Stimulated activated effector memory CD8-positive, alpha-beta T cell treated with anti-CD3 and anti-CD28 coated beads, Interleukin-12 subunit alpha, Interleukin-12 subunit beta, amount 100 ng/mL, for 72 hours (primary cell): ENCODE results near the gene CCPG1.
"Not testable (repeated sequence)": the region's sequence is repeated elsewhere in the genome, so short reads cannot be mapped to it uniquely, and the experiment has no call there.

Source experiments
- ATAC-seq: fragments of 150-1000 bp; cut with Tn5 transposase; 2 replicates; pipeline ENCODE4 v1.10.0; 2021
- DNase-seq, 2 donors: peaks; one replicate each; pipeline ENCODE4 v3.0.0; 2021 to 2022; ENCODE audit warnings: low spot score in 2 of 2
- H3K27ac Mint-ChIP-seq: one replicate; pipeline ENCODE4 v1.8.0; 2022; ENCODE audit warnings: mild to moderate bottlenecking, mixed read lengths
- H3K36me3 Mint-ChIP-seq: one replicate; pipeline ENCODE4 v1.8.0; 2022; ENCODE audit warnings: mild to moderate bottlenecking, mixed read lengths
- H3K4me1 Mint-ChIP-seq: one replicate; pipeline ENCODE4 v1.8.0; 2022; ENCODE audit warnings: mixed read lengths
- H3K4me3 Mint-ChIP-seq: one replicate; pipeline ENCODE4 v1.8.0; 2022; ENCODE audit warnings: mild to moderate bottlenecking, mixed read lengths
- H3K9me3 Mint-ChIP-seq: one replicate; pipeline ENCODE4 v1.8.0; 2022; ENCODE audit warnings: mixed read lengths

The CCPG1 gene, protein sequence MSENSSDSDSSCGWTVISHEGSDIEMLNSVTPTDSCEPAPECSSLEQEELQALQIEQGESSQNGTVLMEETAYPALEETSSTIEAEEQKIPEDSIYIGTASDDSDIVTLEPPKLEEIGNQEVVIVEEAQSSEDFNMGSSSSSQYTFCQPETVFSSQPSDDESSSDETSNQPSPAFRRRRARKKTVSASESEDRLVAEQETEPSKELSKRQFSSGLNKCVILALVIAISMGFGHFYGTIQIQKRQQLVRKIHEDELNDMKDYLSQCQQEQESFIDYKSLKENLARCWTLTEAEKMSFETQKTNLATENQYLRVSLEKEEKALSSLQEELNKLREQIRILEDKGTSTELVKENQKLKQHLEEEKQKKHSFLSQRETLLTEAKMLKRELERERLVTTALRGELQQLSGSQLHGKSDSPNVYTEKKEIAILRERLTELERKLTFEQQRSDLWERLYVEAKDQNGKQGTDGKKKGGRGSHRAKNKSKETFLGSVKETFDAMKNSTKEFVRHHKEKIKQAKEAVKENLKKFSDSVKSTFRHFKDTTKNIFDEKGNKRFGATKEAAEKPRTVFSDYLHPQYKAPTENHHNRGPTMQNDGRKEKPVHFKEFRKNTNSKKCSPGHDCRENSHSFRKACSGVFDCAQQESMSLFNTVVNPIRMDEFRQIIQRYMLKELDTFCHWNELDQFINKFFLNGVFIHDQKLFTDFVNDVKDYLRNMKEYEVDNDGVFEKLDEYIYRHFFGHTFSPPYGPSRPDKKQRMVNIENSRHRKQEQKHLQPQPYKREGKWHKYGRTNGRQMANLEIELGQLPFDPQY

DNA sequence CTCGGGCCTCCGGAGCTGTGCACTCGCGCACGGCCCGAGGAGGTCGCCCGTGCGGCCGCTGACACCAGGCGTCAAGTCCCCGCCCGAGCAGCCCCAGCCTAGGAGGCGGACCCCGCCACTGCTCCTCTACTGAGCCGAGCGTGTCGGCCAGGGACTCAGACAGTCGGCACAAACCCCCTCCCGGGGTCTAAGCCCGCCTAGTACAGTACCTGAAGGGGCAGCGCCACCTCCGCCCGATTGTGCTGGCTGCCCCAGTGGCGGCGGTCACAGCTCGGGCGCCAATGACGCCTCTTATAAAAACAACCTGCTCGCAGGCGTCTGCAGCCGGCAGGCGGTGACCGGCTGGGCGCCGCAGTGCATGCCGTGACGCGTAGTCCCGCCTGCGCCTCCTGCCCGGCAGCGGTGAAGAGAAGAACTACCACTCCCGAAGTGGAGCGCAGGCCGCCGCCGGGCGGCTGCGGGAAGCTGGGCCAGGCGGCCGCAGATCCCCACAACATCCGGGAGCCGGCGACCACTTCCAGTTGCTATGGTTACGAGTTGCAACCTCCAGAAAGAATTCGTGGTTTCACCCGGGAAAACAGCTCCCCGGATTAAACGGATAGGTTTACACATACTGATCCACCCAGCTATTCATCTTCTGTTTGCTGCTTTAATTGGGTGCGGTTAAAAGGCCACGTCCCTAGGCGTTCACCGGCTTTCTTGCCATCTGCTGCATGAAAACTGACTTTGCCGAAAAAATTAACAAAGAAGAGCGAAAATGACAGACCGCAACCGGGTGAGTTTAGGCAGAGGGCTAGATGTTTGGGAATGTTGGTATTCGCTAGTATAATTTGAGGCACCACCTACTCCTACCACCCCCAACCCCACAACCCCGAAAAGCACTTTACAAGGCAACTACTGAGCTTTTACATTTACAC is at the start of gene CCPG1, which contains the start of gene PIERCE2:
Gene CCPG1, minus strand, starts transcription at position 348 of the 917 bp plus-strand sequence. CDS start 18,935 bp downstream, outside the sequence.
Gene PIERCE2, plus strand, starts transcription at position 484 of the 917 bp plus-strand sequence. Its CDS starts 274 bp downstream, at position 758.
- ATAC-seq (peak; percentile 97), DNase-seq (peak; percentile 80 to 93)
- peak within 1 kb of the TSS; percentile 88 for H3K27ac Mint-ChIP-seq
- H3K4me1 Mint-ChIP-seq = peaks cover 19% of the 10 kb centered on the region
- peaks cover 7% of the 10 kb centered on the region for H3K36me3 Mint-ChIP-seq
- no peaks in the 10 kb centered on the region for H3K9me3 Mint-ChIP-seq
- peak within 1 kb of the TSS; percentile 82 for H3K4me3 Mint-ChIP-seq

DNA sequence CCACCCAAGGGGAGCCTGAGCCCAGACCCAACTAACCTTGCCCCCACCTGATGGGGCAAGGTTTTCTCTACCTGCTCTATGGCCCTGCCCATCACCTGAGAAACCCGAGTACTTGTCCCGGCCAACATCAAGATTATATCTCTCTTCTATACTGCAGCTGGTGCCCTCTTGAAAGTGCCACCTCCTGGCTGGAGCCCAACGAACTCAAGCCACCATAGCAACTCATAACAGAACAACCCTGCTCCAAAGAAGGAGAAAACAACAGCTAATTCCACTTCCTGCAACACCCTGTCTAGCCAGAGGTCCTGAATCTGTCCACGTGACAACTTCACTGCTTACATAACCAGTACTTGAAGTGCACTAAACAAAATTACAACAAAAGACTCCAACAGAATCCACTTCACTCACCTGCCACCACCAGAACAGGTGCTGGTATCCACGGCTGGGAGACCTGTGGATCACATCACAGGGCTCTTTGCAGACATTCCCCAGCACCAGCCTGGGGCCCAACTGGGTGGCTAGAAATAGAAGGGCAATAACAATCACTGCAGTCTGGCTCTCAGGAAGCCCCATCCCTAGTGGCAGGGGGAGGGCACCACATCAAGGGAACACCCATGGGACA is 49.4 kb upstream of the CCPG1 start:
- no peaks in the 10 kb centered on the region for H3K4me1 Mint-ChIP-seq
- no peaks in the 10 kb centered on the region for H3K9me3 Mint-ChIP-seq
- ATAC-seq (no peak), DNase-seq (no peak)
- H3K4me3 Mint-ChIP-seq = no peak overlapping the region
- H3K36me3 Mint-ChIP-seq = no peaks in the 10 kb centered on the region
- H3K27ac Mint-ChIP-seq = no peak overlapping the region

DNA sequence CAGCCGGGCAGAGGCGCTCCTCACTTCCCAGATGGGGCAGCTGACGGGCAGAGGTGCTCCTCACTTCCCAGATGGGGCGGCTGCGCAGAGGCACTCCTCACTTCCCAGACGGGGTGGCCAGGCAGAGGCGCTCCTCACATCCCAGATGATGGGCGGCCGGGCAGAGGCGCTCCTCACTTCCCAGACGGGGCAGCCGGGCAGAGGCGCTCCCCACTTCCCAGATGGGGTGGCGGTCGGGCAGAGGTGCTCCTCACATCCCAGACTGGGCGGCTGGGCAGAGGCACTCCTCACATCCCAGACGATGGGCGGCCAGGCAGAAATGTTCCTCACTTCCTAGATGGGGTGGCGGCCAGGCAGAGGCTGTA is 38.9 kb upstream of the CCPG1 start:
- H3K27ac Mint-ChIP-seq, H3K4me1 Mint-ChIP-seq, H3K36me3 Mint-ChIP-seq, H3K4me3 Mint-ChIP-seq, ATAC-seq, H3K9me3 Mint-ChIP-seq, DNase-seq: not testable (repeated sequence)

DNA sequence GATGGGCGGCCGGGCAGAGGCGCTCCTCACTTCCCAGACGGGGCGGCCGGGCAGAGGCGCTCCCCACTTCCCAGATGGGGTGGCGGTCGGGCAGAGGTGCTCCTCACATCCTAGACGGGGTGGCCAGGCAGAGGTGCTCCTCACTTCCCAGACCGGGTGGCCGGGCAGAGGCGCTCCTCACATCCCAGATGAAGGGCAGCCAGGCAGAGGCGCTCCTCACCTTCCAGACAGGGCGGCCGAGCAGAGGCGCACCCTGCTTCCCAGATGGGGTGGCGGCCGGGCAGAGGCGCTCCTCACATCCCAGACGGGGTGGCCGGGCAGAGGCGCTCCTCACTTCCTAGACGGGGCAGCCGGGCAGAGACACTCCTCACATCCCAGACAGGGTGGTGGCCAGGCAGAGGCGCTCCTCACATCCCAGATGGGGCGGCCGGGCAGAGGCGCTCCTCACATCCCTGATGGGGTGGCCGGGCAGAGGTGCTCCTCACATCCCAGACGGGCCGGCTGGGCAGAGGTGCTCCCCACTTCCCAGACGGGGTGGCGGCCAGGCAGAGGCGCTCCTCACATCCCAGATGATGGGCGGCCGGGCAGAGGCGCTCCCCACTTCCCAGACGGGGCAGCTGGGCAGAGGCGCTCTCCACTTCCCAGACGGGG is 38.3 kb upstream of the CCPG1 start:
- H3K4me3 Mint-ChIP-seq, H3K36me3 Mint-ChIP-seq, H3K9me3 Mint-ChIP-seq, ATAC-seq, DNase-seq, H3K27ac Mint-ChIP-seq, H3K4me1 Mint-ChIP-seq: not testable (repeated sequence)

- H3K4me1 Mint-ChIP-seq, DNase-seq, H3K4me3 Mint-ChIP-seq, H3K9me3 Mint-ChIP-seq, ATAC-seq, H3K36me3 Mint-ChIP-seq, H3K27ac Mint-ChIP-seq: not testable (repeated sequence)
Observed at GRCh38 chr15:55445936-55446335, 37.8 kb upstream of the CCPG1 start.

DNA sequence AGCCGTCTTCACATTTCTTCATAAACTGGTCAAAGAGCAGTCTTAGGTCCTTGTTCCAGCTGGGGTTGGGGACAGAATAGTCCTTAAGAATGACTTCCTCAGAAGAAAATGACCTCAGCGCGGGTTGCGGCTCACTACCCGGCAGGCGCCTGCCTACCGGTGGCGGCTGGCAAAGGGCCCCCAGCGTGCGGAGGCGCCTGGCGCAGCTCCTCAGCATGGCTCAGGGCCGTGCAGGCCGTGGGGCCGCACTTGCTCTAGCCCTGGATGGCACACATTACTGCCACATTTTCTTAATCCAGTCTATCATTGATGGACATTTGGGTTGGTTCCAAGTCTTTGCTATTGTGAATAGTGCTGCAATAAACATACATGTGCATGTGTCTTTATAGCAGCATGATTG is 35.0 kb upstream of the CCPG1 start:
- not testable (repeated sequence) for H3K4me3 Mint-ChIP-seq, H3K9me3 Mint-ChIP-seq, ATAC-seq, H3K36me3 Mint-ChIP-seq, H3K27ac Mint-ChIP-seq, H3K4me1 Mint-ChIP-seq, DNase-seq

- no peak for DNase-seq
- no peaks in the 10 kb centered on the region for H3K4me1 Mint-ChIP-seq
- no peak overlapping the region for H3K27ac Mint-ChIP-seq
- ATAC-seq = peak; percentile 78
- H3K36me3 Mint-ChIP-seq = no peaks in the 10 kb centered on the region
- H3K9me3 Mint-ChIP-seq = no peaks in the 10 kb centered on the region
- H3K4me3 Mint-ChIP-seq = no peak overlapping the region
Observed at GRCh38 chr15:55434989-55435825, 27.0 kb upstream of the CCPG1 start.

DNA sequence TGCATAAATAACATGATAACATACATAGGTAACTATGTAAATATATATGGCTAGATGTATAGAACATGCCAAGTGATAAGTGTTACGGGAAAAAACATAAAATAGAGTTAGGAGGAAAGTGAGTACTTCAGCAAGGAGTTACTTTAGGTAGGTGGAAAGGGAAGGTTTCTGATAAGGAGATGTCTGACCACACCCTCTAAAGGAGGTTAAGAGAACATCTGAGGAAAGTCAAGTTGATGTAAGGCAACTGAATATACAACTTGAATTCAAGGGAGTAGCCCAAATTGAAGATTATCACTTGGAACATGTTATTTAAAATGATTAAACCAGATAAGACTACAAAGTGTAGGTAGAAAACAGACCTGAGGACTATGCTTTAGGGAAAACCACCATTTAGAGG is 13.9 kb upstream of the CCPG1 start:
- no peak for DNase-seq
- no peak for ATAC-seq
- H3K27ac Mint-ChIP-seq = no peak overlapping the region
- H3K4me3 Mint-ChIP-seq = no peak overlapping the region
- H3K9me3 Mint-ChIP-seq = no peaks in the 10 kb centered on the region
- H3K36me3 Mint-ChIP-seq = no peaks in the 10 kb centered on the region
- H3K4me1 Mint-ChIP-seq = no peaks in the 10 kb centered on the region

DNA sequence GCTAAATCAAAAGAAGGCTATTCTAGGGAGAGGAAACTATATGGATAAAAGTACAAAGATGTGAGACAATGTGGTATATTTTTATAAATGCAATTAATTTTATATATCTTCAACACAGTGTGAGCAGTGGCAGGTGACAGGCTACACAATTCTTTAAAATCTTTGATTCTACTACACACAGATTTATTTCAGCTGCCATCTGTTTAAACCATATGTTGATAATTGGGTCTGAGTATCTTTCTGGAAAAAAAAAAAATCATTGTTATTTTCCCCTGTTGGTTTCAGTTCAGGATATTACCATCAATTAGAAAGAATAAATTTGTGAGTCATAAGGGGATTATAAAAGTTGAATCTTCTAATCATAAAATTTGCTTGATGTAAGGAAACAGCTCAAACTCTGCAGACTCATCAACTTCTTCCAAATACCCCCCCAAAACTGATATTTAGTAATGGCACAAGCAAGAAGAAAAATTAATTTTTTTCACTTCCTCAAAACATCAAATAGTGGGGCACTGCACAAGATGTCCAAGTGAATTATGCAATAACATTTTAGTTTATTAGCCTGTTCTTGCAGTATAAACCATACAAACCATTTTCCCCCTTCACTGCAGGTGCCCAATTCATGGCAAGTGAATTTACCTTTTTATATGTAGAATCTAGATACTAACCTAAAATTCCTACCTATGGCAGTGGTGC is 12.2 kb upstream of the CCPG1 start:
- Mint-ChIP-seq H3K9me3 (no peaks in the 10 kb centered on the region), H3K4me3 (no peak overlapping the region), H3K36me3 (no peaks in the 10 kb centered on the region), H3K4me1 (no peaks in the 10 kb centered on the region), H3K27ac (no peak overlapping the region)
- DNase-seq (no peak), ATAC-seq (no peak)

DNA sequence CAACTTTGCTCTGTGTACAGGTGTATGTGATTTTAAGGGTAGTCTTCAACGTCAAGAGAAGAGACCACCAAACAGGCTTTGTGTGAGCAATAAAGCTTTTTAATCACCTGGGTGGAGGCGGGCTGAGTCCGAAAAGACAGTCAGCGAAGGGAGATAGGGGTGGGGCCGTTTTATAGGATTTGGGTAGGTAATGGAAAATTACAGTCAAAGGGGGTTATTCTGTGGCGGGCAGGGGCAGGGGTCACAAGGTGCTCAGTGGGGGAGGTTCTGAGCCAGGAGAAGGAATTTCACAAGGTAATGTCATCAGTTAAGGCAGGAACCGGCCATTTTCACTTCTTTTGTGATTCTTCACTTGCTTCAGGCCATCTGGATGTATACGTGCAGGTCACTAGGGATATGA is 9.5 kb upstream of the CCPG1 start:
- H3K36me3 Mint-ChIP-seq, H3K4me3 Mint-ChIP-seq, H3K9me3 Mint-ChIP-seq, ATAC-seq, DNase-seq, H3K4me1 Mint-ChIP-seq: not testable (repeated sequence)
- peak overlapping the region; percentile 6 for H3K27ac Mint-ChIP-seq

- Mint-ChIP-seq H3K4me1 (peaks cover 12% of the 10 kb centered on the region), H3K4me3 (peak overlapping the region; percentile 82)
- H3K9me3 Mint-ChIP-seq, H3K36me3 Mint-ChIP-seq, ATAC-seq, H3K27ac Mint-ChIP-seq: not testable (repeated sequence)
- peak in 1 of 2 donors; percentile 43 for DNase-seq
Observed at GRCh38 chr15:55408976-55409375, 817 bp upstream of the CCPG1 start.

GRCh38 chr15:55407498-55408011 is 604 bp downstream of the CCPG1 start:
- Mint-ChIP-seq H3K9me3 (no peaks in the 10 kb centered on the region), H3K36me3 (peaks cover 7% of the 10 kb centered on the region), H3K27ac (peak overlapping the region; percentile 88), H3K4me1 (peaks cover 26% of the 10 kb centered on the region), H3K4me3 (peak overlapping the region; percentile 82)
- ATAC-seq (no peak), DNase-seq (no peak)

GRCh38 chr15:55403531-55403930 is 4.6 kb downstream of the CCPG1 start:
- no peak for DNase-seq
- H3K36me3 Mint-ChIP-seq = peaks cover 6% of the 10 kb centered on the region

More at GRCh38 chr15:55403531-55403930, 4.6 kb downstream of the CCPG1 start:
- no peaks in the 10 kb centered on the region for H3K9me3 Mint-ChIP-seq
- H3K4me1 Mint-ChIP-seq = peaks cover 39% of the 10 kb centered on the region
- no peak for ATAC-seq
- H3K27ac Mint-ChIP-seq = peak overlapping the region; percentile 14
- H3K4me3 Mint-ChIP-seq = peak overlapping the region; percentile 7
